OCI-LY7 (cell line): ENCODE measurements around the gene IRGQ. TPM values are rescaled to one million over a fixed set of nuclear protein-coding genes. Genes with fewer than 3 reads are reported as not detected.

Source experiments
- BruUV-seq: library from RNA; stranded (reverse); fragments of 400-500 nt; replicated peaks from 2 replicates; lab custom pipeline; 2021; lab: Mats Ljungman, UMichigan
- CTCF ChIA-PET: fragments of 300-600 bp; sonication (Branson Sonifier 250); formaldehyde crosslinking; loops from one replicate; lab custom pipeline; 2022; ENCODE audit warnings: antibody characterized with exemption; ENCODE audit not compliant: unreplicated experiment; lab: Charles Lee
- POLR2A ChIA-PET: fragments of 300-600 bp; sonication (Branson Sonifier 250); formaldehyde crosslinking; loops from one replicate; lab custom pipeline; 2022; ENCODE audit warnings: antibody characterized with exemption; lab: Charles Lee
- DNase-seq: peaks from one replicate; pipeline ENCODE4 v3.0.0-alpha.2; 2015; ENCODE audit warnings: low spot score
- H2AFZ ChIP-seq: fragments of 200-600 bp; sonication (generic), shearing (Covaris generic); 2 replicates; pipeline ENCODE4 v1.6.1; 2014; ENCODE audit warnings: mild to moderate bottlenecking, antibody characterized with exemption, low read length, moderate library complexity
- H3K27ac ChIP-seq: fragments of 200-600 bp; sonication (generic); 2 replicates; pipeline ENCODE4 v1.5.1; 2014; ENCODE audit warnings: mixed run types, low read depth, mild to moderate bottlenecking, moderate library complexity, low read length, inconsistent platforms; ENCODE audit not compliant: poor library complexity, severe bottlenecking
- H3K36me3 ChIP-seq: fragments of 200-600 bp; sonication (generic); 2 replicates; pipeline ENCODE4 v1.6.1; 2014; ENCODE audit warnings: mild to moderate bottlenecking, antibody characterized with exemption, low read length, moderate library complexity, mixed read lengths; ENCODE audit not compliant: insufficient read depth
- H3K4me1 ChIP-seq: fragments of 200-600 bp; sonication (generic); 2 replicates; pipeline ENCODE4 v1.5.1; 2014; ENCODE audit warnings: mild to moderate bottlenecking, low read length; ENCODE audit not compliant: insufficient read depth, poor library complexity, severe bottlenecking
- H3K4me2 ChIP-seq: fragments of 200-600 bp; sonication (generic); 2 replicates; pipeline ENCODE4 v1.6.1; 2014; ENCODE audit warnings: mild to moderate bottlenecking, low read length
- H3K4me3 ChIP-seq: fragments of 200-600 bp; sonication (generic); 2 replicates; pipeline ENCODE4 v1.5.1; 2014; ENCODE audit warnings: mild to moderate bottlenecking, low read depth, low read length; ENCODE audit not compliant: poor library complexity, severe bottlenecking
- H3K79me2 ChIP-seq: fragments of 200-600 bp; sonication (generic); 2 replicates; pipeline ENCODE4 v1.6.1; 2016; ENCODE audit warnings: low read depth, mild to moderate bottlenecking, low read length, moderate library complexity, mixed read lengths; ENCODE audit not compliant: insufficient read depth
- H3K9me2 ChIP-seq: fragments of 200-600 bp; sonication (generic); 2 replicates; pipeline ENCODE4 v1.6.1; 2016; ENCODE audit warnings: mild to moderate bottlenecking, low read length, mixed read lengths; ENCODE audit not compliant: insufficient read depth
- H3K9me3 ChIP-seq: fragments of 200-600 bp; sonication (generic); 2 replicates; pipeline ENCODE4 v1.6.1; 2014; ENCODE audit warnings: mild to moderate bottlenecking, mixed run types, low read length, mixed read lengths
- H4K20me1 ChIP-seq: fragments of 200-600 bp; sonication (generic); 2 replicates; pipeline ENCODE4 v1.6.1; 2014; ENCODE audit warnings: mild to moderate bottlenecking, antibody characterized with exemption, low read length, moderate library complexity, mixed read lengths; ENCODE audit not compliant: insufficient read depth
- EZH2phosphoT487 ChIP-seq: fragments of 200-600 bp; sonication (generic); IDR thresholded peaks from 2 replicates; pipeline ENCODE4 v1.6.1; 2018; ENCODE audit warnings: low read depth, borderline replicate concordance, mild to moderate bottlenecking, mixed run types, antibody characterized with exemption, low read length, moderate library complexity, mixed read lengths
- intact Hi-C: fragments of 100-400 bp; cut with micrococcal nuclease; formaldehyde crosslinking; loops from one replicate; pipeline ENCODE4 v1.10.0; 2022; ENCODE audit not compliant: unreplicated experiment
- total RNA-seq, 2 experiments: library from RNA; depleted of rRNA in 1 of 2; stranded (reverse); fragments of >200 nt in 1 of 2; shearing (Covaris generic) in 1 of 2; gene quantifications; 2 replicates each; pipeline ENCODE4 v1.2.3, GENCODE V29; 2014 to 2022
- TF ChIP-seq, protein P1 (sequence below): fragments of 200-600 bp; sonication (generic); conservative IDR thresholded peaks from 2 replicates; pipeline ENCODE4 v1.5.1; 2014; ENCODE audit warnings: mild to moderate bottlenecking, antibody characterized with exemption, low read length, moderate library complexity, mixed read lengths

Gene IRGQ
- total RNA-seq, 2 experiments from 2014 or later: 6.4 to 15.3 TPM

DNA sequence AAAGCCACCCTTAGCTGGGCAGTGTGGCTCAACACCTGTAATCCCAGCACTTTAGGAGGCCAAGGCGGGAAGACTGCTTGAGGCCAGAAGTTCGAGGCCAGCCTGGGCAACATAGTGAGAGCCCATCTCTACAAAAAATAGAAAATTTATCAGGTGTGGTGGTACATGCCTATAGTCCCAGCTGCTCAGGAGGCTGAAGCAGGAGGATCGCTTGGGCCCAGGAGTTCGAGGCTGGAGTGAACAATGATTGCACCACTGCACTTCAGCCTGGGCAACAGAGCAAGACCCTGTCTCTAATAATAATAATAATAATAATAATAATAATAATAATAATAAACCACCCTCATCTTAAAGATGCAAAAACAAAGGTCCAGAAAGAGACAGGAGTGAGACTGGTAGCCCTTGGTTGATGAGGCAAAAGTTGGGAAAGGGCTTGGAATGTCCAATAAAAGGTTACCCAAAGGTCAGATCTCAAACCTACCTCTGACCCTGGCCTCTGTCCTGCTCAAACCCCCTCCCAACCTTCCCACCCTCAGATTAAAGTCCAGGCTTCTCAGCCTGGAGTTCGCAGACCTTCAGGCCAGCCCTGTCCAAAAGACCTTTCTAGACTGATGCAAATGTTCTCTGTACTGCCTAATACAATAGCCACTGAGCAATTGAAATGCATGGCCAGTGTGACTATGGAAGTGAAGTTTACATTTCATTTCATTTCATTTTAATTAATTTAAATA lies 53.8 kb downstream of the IRGQ start:
- no peaks in the 10 kb centered on the region for H3K9me2 ChIP-seq
- H3K4me1 ChIP-seq: no peaks in the 10 kb centered on the region
- no peaks in the 10 kb centered on the region for H4K20me1 ChIP-seq
- no peaks in the 10 kb centered on the region for H3K9me3 ChIP-seq
- no peak for DNase-seq
- peaks cover 63% of the 10 kb centered on the region for H3K36me3 ChIP-seq
- no peak overlapping the region for H3K27ac ChIP-seq
- intact Hi-C loops: no loop called here
- no TSS peak for BruUV-seq
- TF ChIP-seq, protein P1, sequence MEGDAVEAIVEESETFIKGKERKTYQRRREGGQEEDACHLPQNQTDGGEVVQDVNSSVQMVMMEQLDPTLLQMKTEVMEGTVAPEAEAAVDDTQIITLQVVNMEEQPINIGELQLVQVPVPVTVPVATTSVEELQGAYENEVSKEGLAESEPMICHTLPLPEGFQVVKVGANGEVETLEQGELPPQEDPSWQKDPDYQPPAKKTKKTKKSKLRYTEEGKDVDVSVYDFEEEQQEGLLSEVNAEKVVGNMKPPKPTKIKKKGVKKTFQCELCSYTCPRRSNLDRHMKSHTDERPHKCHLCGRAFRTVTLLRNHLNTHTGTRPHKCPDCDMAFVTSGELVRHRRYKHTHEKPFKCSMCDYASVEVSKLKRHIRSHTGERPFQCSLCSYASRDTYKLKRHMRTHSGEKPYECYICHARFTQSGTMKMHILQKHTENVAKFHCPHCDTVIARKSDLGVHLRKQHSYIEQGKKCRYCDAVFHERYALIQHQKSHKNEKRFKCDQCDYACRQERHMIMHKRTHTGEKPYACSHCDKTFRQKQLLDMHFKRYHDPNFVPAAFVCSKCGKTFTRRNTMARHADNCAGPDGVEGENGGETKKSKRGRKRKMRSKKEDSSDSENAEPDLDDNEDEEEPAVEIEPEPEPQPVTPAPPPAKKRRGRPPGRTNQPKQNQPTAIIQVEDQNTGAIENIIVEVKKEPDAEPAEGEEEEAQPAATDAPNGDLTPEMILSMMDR: no peak
- TF ChIP-seq EZH2phosphoT487: no peak
- H3K79me2 ChIP-seq: no peaks in the 10 kb centered on the region
- POLR2A ChIA-PET: no interaction called here
- H3K4me2 ChIP-seq: no peak overlapping the region
- no peak overlapping the region for H3K4me3 ChIP-seq
- no peak overlapping the region for H2AFZ ChIP-seq
- CTCF ChIA-PET: no interaction called here

DNA sequence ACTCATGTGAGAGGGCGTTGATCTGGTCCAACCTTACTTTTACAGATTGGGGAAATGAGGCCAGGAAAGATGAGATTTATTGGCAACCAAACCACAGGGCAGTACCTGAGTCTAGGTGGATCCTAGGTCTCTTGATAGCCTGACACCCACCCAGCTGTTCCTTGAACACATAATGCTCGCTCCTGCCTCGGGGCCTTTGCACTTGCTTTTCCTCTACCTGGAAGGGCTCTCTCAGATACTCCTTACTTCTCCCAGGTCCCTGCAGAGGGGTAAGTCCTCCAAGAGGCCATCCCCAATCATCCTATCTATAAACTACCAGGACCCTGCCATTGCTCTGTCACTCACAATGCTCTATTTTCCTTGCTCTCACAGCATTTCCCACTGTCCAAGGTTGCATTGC lies 55.6 kb downstream of the IRGQ start:
- H3K36me3 ChIP-seq: peaks cover 63% of the 10 kb centered on the region
- H3K79me2 ChIP-seq: no peaks in the 10 kb centered on the region
- TF ChIP-seq, protein P1: no peak
- no peak for TF ChIP-seq EZH2phosphoT487
- intact Hi-C loops: no loop called here
- H3K4me1 ChIP-seq: no peaks in the 10 kb centered on the region
- H2AFZ ChIP-seq: no peak overlapping the region
- POLR2A ChIA-PET: no interaction called here
- H3K4me3 ChIP-seq: no peak overlapping the region
- H3K9me2 ChIP-seq: no peaks in the 10 kb centered on the region
- no TSS peak for BruUV-seq
- no peak for DNase-seq
- CTCF ChIA-PET: no interaction called here
- H3K9me3 ChIP-seq: no peaks in the 10 kb centered on the region
- no peaks in the 10 kb centered on the region for H4K20me1 ChIP-seq
- no peak overlapping the region for H3K4me2 ChIP-seq
- no peak overlapping the region for H3K27ac ChIP-seq

- Histone ChIP-seq H3K4me1 (peaks cover 2% of the 10 kb centered on the region), H3K4me2 (no peak overlapping the region), H3K79me2 (no peaks in the 10 kb centered on the region), H4K20me1 (no peaks in the 10 kb centered on the region), H3K27ac (no peak overlapping the region), H3K36me3 (peaks cover 59% of the 10 kb centered on the region), H2AFZ (no peak overlapping the region), H3K9me3 (no peaks in the 10 kb centered on the region), H3K9me2 (no peaks in the 10 kb centered on the region), H3K4me3 (no peak overlapping the region)
- ChIA-PET POLR2A (no interaction called here), CTCF (no interaction called here)
- no peak for DNase-seq
- intact Hi-C loops: loop anchor here (10.0 kb wide), 1 partner anchor 56 kb away; the partner anchor contains the start of genes IRGQ and ZNF576
- BruUV-seq: no TSS peak
- TF ChIP-seq, protein P1: no peak
- TF ChIP-seq EZH2phosphoT487: no peak
These were observed 57.0 kb downstream of the IRGQ start for GRCh38 chr19:43538922-43539321.
